Epithelial cell of prostate (primary cell): ENCODE results near the gene FAF1.
"Not testable (repeated sequence)": the region's sequence is repeated elsewhere in the genome, so short reads cannot be mapped to it uniquely, and the experiment has no call there.

Experiments used
- DNase-seq: peaks from one replicate; pipeline ENCODE4 v3.0.0-alpha.2; 2011; ENCODE audit warnings: low read depth, low spot score
- H3K27ac ChIP-seq: fragments of 450-650 bp; 2 replicates; pipeline ENCODE4 v1.5.1; 2017; ENCODE audit warnings: mild to moderate bottlenecking

The FAF1 gene

GRCh38 chr1:50860256-50860655, 99.8 kb downstream of the FAF1 start:
- no peak overlapping the region for H3K27ac ChIP-seq
- no peak for DNase-seq

GRCh38 chr1:50859657-50860056, 100.4 kb downstream of the FAF1 start:
- H3K27ac ChIP-seq: no peak overlapping the region
- DNase-seq: no peak

- no peak overlapping the region for H3K27ac ChIP-seq
- no peak for DNase-seq
Observed at GRCh38 chr1:50858761-50859160, 101.3 kb downstream of the FAF1 start.

- H3K27ac ChIP-seq: no peak overlapping the region
- no peak for DNase-seq
Observed at GRCh38 chr1:50857702-50858101, 102.4 kb downstream of the FAF1 start.

GRCh38 chr1:50853325-50853724, 106.7 kb downstream of the FAF1 start:
- no peak overlapping the region for H3K27ac ChIP-seq
- no peak for DNase-seq

- no peak for DNase-seq
Observed at GRCh38 chr1:50852889-50853288, 107.2 kb downstream of the FAF1 start.

GRCh38 chr1:50851466-50851865, 108.6 kb downstream of the FAF1 start:
- no peak overlapping the region for H3K27ac ChIP-seq
- no peak for DNase-seq

More at GRCh38 chr1:50852889-50853288, 107.2 kb downstream of the FAF1 start:
- H3K27ac ChIP-seq: no peak overlapping the region

- H3K27ac ChIP-seq: no peak overlapping the region
- DNase-seq: no peak
Observed at GRCh38 chr1:50851034-50851433, 109.0 kb downstream of the FAF1 start.

GRCh38 chr1:50847303-50847702, 112.8 kb downstream of the FAF1 start:
- no peak for DNase-seq
- H3K27ac ChIP-seq: no peak overlapping the region

GRCh38 chr1:50846224-50846839, 113.7 kb downstream of the FAF1 start:
- no peak overlapping the region for H3K27ac ChIP-seq
- DNase-seq: no peak

GRCh38 chr1:50841791-50842387, 118.2 kb downstream of the FAF1 start:
- H3K27ac ChIP-seq: no peak overlapping the region
- DNase-seq: no peak

GRCh38 chr1:50836117-50836516, 124.0 kb downstream of the FAF1 start:
- H3K27ac ChIP-seq: no peak overlapping the region
- no peak for DNase-seq

GRCh38 chr1:50833216-50833615, 126.9 kb downstream of the FAF1 start:
- no peak overlapping the region for H3K27ac ChIP-seq
- no peak for DNase-seq

GRCh38 chr1:50832167-50832566, 127.9 kb downstream of the FAF1 start:
- DNase-seq: no peak
- no peak overlapping the region for H3K27ac ChIP-seq

GRCh38 chr1:50831300-50832061, 128.6 kb downstream of the FAF1 start:
- DNase-seq: no peak
- H3K27ac ChIP-seq: no peak overlapping the region

- no peak for DNase-seq
Observed at GRCh38 chr1:50830621-50831020, 129.4 kb downstream of the FAF1 start.

GRCh38 chr1:50829014-50829958, 130.8 kb downstream of the FAF1 start:
- DNase-seq: no peak
- H3K27ac ChIP-seq: no peak overlapping the region

More at GRCh38 chr1:50830621-50831020, 129.4 kb downstream of the FAF1 start:
- H3K27ac ChIP-seq: no peak overlapping the region

GRCh38 chr1:50827546-50827945, 132.5 kb downstream of the FAF1 start:
- H3K27ac ChIP-seq: no peak overlapping the region
- DNase-seq: no peak

- not testable (repeated sequence) for DNase-seq, H3K27ac ChIP-seq
Observed at GRCh38 chr1:50826792-50827191, 133.3 kb downstream of the FAF1 start.

GRCh38 chr1:50822035-50822776, 137.9 kb downstream of the FAF1 start:
- H3K27ac ChIP-seq: no peak overlapping the region
- DNase-seq: no peak
